ENCODE results near the gene GPBP1L1. TPM values are rescaled to one million over a fixed set of nuclear protein-coding genes. Genes with fewer than 3 reads are reported as not detected.
A peak's percentile ranks its signal among the peaks of the same experiment; 100 is the strongest.

Gene GPBP1L1
- total RNA-seq, 2 experiments from 2014 or later = 116 to 125 TPM

- DNase-seq = no peak
- Histone ChIP-seq H3K36me3 (ENCODE audit: insufficient read depth, low read length) (peaks cover 45% of the 10 kb centered on the region), H3K27me3 (ENCODE audit: control insufficient read depth in 1 of 2, insufficient read depth in 2 of 2, low read length in 2 of 2) (no peaks in the 10 kb centered on the region), H3K27ac (ENCODE audit: low read depth in 1 of 2, low read length in 2 of 2) (no peak overlapping the region), H3K4me1 (ENCODE audit: insufficient read depth, low read length) (peaks cover 2% of the 10 kb centered on the region), H3K4me3 (ENCODE audit: low read length) (no peak overlapping the region), H3K9me3 (ENCODE audit: control insufficient read depth in 1 of 2, insufficient read depth in 1 of 2, low read length in 2 of 2) (no peaks in the 10 kb centered on the region)
- ChIA-PET CTCF (no interaction called here), POLR2A (no interaction called here)
- peak overlapping the region; percentile 61 for H3K27ac Mint-ChIP-seq
- intact Hi-C loops (cut with DNase I, micrococcal nuclease) = no loop called here
- H3K27me3 Mint-ChIP-seq = no peaks in the 10 kb centered on the region
- ATAC-seq (ENCODE audit: poor library complexity) = peak; percentile 11
- H3K4me1 Mint-ChIP-seq (ENCODE audit: low read depth) = peaks cover 12% of the 10 kb centered on the region
- H3K36me3 Mint-ChIP-seq (ENCODE audit: low read depth) = peaks cover 68% of the 10 kb centered on the region
- TF ChIP-seq CTCF (IDR thresholded peaks at IDR 0.05) = no peak
- H3K4me3 Mint-ChIP-seq = no peak overlapping the region
- H3K9me3 Mint-ChIP-seq = no peaks in the 10 kb centered on the region
These were observed 65.5 kb downstream of the GPBP1L1 start for GRCh38 chr1:45620588-45621500.

- Mint-ChIP-seq H3K4me3 (no peak overlapping the region), H3K9me3 (no peaks in the 10 kb centered on the region), H3K27me3 (no peaks in the 10 kb centered on the region), H3K27ac (peak overlapping the region; percentile 61), H3K36me3 (ENCODE audit: low read depth) (peaks cover 74% of the 10 kb centered on the region), H3K4me1 (ENCODE audit: low read depth) (peaks cover 12% of the 10 kb centered on the region)
- ATAC-seq (ENCODE audit: poor library complexity) = no peak
- intact Hi-C loops (cut with DNase I, micrococcal nuclease) = no loop called here
- Histone ChIP-seq H3K27me3 (ENCODE audit: control insufficient read depth in 1 of 2, insufficient read depth in 2 of 2, low read length in 2 of 2) (no peaks in the 10 kb centered on the region), H3K4me1 (ENCODE audit: insufficient read depth, low read length) (peaks cover 2% of the 10 kb centered on the region), H3K4me3 (ENCODE audit: low read length) (no peak overlapping the region), H3K9me3 (ENCODE audit: control insufficient read depth in 1 of 2, insufficient read depth in 1 of 2, low read length in 2 of 2) (no peaks in the 10 kb centered on the region), H3K36me3 (ENCODE audit: insufficient read depth, low read length) (peaks cover 59% of the 10 kb centered on the region), H3K27ac (ENCODE audit: low read depth in 1 of 2, low read length in 2 of 2) (peak overlapping the region in 1 of 2 donors; percentile 38)
- TF ChIP-seq CTCF (IDR thresholded peaks at IDR 0.05) = no peak
- ChIA-PET CTCF (no interaction called here), POLR2A (no interaction called here)
- DNase-seq = no peak
These were observed 67.0 kb downstream of the GPBP1L1 start for GRCh38 chr1:45619149-45619921.

- no peaks in the 10 kb centered on the region for H3K27me3 ChIP-seq (ENCODE audit: control insufficient read depth in 1 of 2, insufficient read depth in 2 of 2, low read length in 2 of 2)
- Mint-ChIP-seq H3K4me1 (ENCODE audit: low read depth) (peaks cover 12% of the 10 kb centered on the region), H3K36me3 (ENCODE audit: low read depth) (peaks cover 77% of the 10 kb centered on the region), H3K27me3 (no peaks in the 10 kb centered on the region), H3K4me3 (no peak overlapping the region), H3K27ac (peak overlapping the region; percentile 35), H3K9me3 (no peaks in the 10 kb centered on the region)
- intact Hi-C loops (cut with DNase I, micrococcal nuclease) = no loop called here
- ChIA-PET POLR2A (no interaction called here), CTCF (no interaction called here)
- H3K4me3 ChIP-seq (ENCODE audit: low read length) = no peak overlapping the region
- no peak overlapping the region for H3K27ac ChIP-seq (ENCODE audit: low read depth in 1 of 2, low read length in 2 of 2)
- ATAC-seq (ENCODE audit: poor library complexity) (no peak), DNase-seq (no peak)
- no peaks in the 10 kb centered on the region for H3K9me3 ChIP-seq (ENCODE audit: control insufficient read depth in 1 of 2, insufficient read depth in 1 of 2, low read length in 2 of 2)
- H3K4me1 ChIP-seq (ENCODE audit: insufficient read depth, low read length) = peaks cover 2% of the 10 kb centered on the region
- no peak for TF ChIP-seq CTCF (IDR thresholded peaks at IDR 0.05)
- H3K36me3 ChIP-seq (ENCODE audit: insufficient read depth, low read length) = peaks cover 67% of the 10 kb centered on the region
These were observed 68.7 kb downstream of the GPBP1L1 start for GRCh38 chr1:45617618-45618017.

All from CD4-positive, alpha-beta T cell (primary cell).